Lower lobe of right lung (tissue), 2 donors: ENCODE measurements around the gene ADGRD2. TPM values are rescaled to one million over a fixed set of nuclear protein-coding genes. Genes with fewer than 3 reads are reported as not detected.

ENCODE experiments used
- ATAC-seq, 2 donors: fragments of 200-7000 bp; cut with Tn5 transposase; one replicate each; pipeline ENCODE4 v1.9.1; 2020 to 2022; ENCODE audit warnings: mild to moderate bottlenecking in 2 of 2, moderate library complexity in 2 of 2
- DNase-seq: peaks from one replicate; pipeline ENCODE4 v3.0.0-alpha.2; 2020
- H3K27ac ChIP-seq: fragments of 200-600 bp; one replicate; pipeline ENCODE4 v1.8.0; 2022
- H3K27me3 ChIP-seq: fragments of 200-600 bp; one replicate; pipeline ENCODE4 v1.8.0; 2022; ENCODE audit warnings: low read depth
- H3K36me3 ChIP-seq: fragments of 200-600 bp; one replicate; pipeline ENCODE4 v1.8.0; 2022; ENCODE audit warnings: mild to moderate bottlenecking
- H3K4me1 ChIP-seq: fragments of 200-600 bp; one replicate; pipeline ENCODE4 v1.8.0; 2022
- H3K4me3 ChIP-seq: fragments of 200-600 bp; one replicate; pipeline ENCODE4 v1.8.0; 2022; ENCODE audit warnings: mild to moderate bottlenecking
- H3K9me3 ChIP-seq: fragments of 200-600 bp; one replicate; pipeline ENCODE4 v1.8.0; 2022
- CTCF ChIP-seq: fragments of 200-600 bp; IDR thresholded peaks from one replicate; pipeline ENCODE4 v1.8.0; 2022; ENCODE audit warnings: antibody characterized with exemption, mild to moderate bottlenecking
- intact Hi-C: fragments of 100-400 bp; cut with DNase I; formaldehyde crosslinking; loops from one replicate; pipeline ENCODE4 v1.11.0; 2022
- total RNA-seq: library from RNA; stranded (reverse); fragmentation: NEBNext Ultra II Directional; extraction: Animal tissue kit (Norgen Biotek cat#: 25700); gene quantifications from one replicate; pipeline ENCODE4 v1.2.1, GENCODE V29; 2021
- donor health status: DM: no; HTN: yes; CAD: no; lungs with severe emphysema.

The ADGRD2 gene
- total RNA-seq, 1 donor from 2014 or later, result not detected

- no peak for DNase-seq
- Histone ChIP-seq H3K4me3 (no peak overlapping the region), H3K36me3 (no peaks in the 10 kb centered on the region), H3K27ac (no peak overlapping the region), H3K9me3 (peaks cover 3% of the 10 kb centered on the region), H3K27me3 (peaks cover 25% of the 10 kb centered on the region), H3K4me1 (no peaks in the 10 kb centered on the region)
- no peak for TF ChIP-seq CTCF
- intact Hi-C loops, result no loop called here
- no peak for ATAC-seq
Observed at GRCh38 chr9:124438091-124438490, 12.2 kb upstream of the ADGRD2 start.

GRCh38 chr9:124439086-124439485, 11.2 kb upstream of the ADGRD2 start:
- Histone ChIP-seq H3K27me3 (peaks cover 25% of the 10 kb centered on the region), H3K36me3 (no peaks in the 10 kb centered on the region), H3K4me1 (no peaks in the 10 kb centered on the region), H3K9me3 (peaks cover 3% of the 10 kb centered on the region), H3K4me3 (no peak overlapping the region), H3K27ac (no peak overlapping the region)
- no peak for TF ChIP-seq CTCF
- intact Hi-C loops, result no loop called here
- ATAC-seq, result no peak
- no peak for DNase-seq

- Histone ChIP-seq H3K27me3 (peaks cover 25% of the 10 kb centered on the region), H3K4me1 (no peaks in the 10 kb centered on the region), H3K4me3 (no peak overlapping the region), H3K36me3 (no peaks in the 10 kb centered on the region), H3K9me3 (peaks cover 3% of the 10 kb centered on the region), H3K27ac (no peak overlapping the region)
- ATAC-seq (no peak), DNase-seq (no peak)
- TF ChIP-seq CTCF, result no peak
- intact Hi-C loops, result no loop called here
Observed at GRCh38 chr9:124439686-124440243, 10.5 kb upstream of the ADGRD2 start.

- ATAC-seq (no peak), DNase-seq (no peak)
- intact Hi-C loops, result no loop called here
- no peak overlapping the region for H3K27ac ChIP-seq
- peaks cover 25% of the 10 kb centered on the region for H3K27me3 ChIP-seq
- peaks cover 3% of the 10 kb centered on the region for H3K9me3 ChIP-seq
- no peak for TF ChIP-seq CTCF
- H3K4me3 ChIP-seq, result no peak overlapping the region
- H3K4me1 ChIP-seq, result no peaks in the 10 kb centered on the region
- no peaks in the 10 kb centered on the region for H3K36me3 ChIP-seq
Observed at GRCh38 chr9:124440786-124441185, 9.5 kb upstream of the ADGRD2 start.

- Histone ChIP-seq H3K27me3 (peaks cover 25% of the 10 kb centered on the region), H3K4me3 (no peak overlapping the region), H3K9me3 (peaks cover 3% of the 10 kb centered on the region), H3K4me1 (no peaks in the 10 kb centered on the region), H3K36me3 (no peaks in the 10 kb centered on the region), H3K27ac (no peak overlapping the region)
- intact Hi-C loops, result no loop called here
- DNase-seq, result no peak
- ATAC-seq, result no peak
- TF ChIP-seq CTCF, result no peak
Observed at GRCh38 chr9:124441291-124441690, 9.0 kb upstream of the ADGRD2 start.
